Esophagus muscularis mucosa (tissue), 4 donors: ENCODE results near the gene PIK3CD.

Experiments
- EP300 ChIP-seq: sonication (generic); formaldehyde crosslinking; IDR thresholded peaks from one replicate; pipeline ENCODE4 v1.6.1; 2017; ENCODE audit warnings: antibody characterized with exemption
- POLR2A ChIP-seq: fragments of 450-650 bp; IDR thresholded peaks from one replicate; pipeline ENCODE4 v1.6.1; 2017; ENCODE audit warnings: antibody characterized with exemption, moderate library complexity, mild to moderate bottlenecking, low read depth
- POLR2AphosphoS5 ChIP-seq, 2 donors: sonication (generic); formaldehyde crosslinking; IDR thresholded peaks; one replicate each; pipeline ENCODE4 v1.6.1; 2017; ENCODE audit warnings: antibody characterized with exemption in 2 of 2
- TF ChIP-seq, protein P1 (sequence below), 3 experiments: fragments of 200-600 bp in 2 of 3; fragments of 450-650 bp in 1 of 3; sonication (generic) in 2 of 3; IDR thresholded peaks; one replicate each; pipeline ENCODE4 v1.5.1; 2017 to 2019; ENCODE audit warnings: antibody characterized with exemption in 3 of 3, mild to moderate bottlenecking in 2 of 3, moderate library complexity in 1 of 3

DNA sequence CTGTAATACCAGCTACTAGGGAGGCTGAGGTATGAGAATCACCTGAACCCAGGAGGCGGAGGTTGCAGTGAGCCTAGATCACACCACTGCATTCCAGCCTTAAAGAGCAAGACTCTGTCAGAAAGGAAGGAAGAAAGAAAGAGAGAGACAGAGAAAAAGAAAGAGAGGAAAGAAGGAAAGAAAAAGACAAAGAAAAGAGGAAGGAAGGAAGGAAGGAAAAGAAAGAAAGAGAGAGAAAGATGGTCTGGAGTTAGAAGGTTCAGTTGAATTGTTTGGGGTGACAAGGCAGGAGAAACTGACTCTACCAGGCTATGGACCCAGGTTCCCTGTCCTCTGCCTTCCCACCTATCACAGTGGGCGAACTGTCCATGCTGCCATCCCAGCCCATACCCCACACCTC is 27.4 kb upstream of the PIK3CD start:
- TF ChIP-seq, protein P1, sequence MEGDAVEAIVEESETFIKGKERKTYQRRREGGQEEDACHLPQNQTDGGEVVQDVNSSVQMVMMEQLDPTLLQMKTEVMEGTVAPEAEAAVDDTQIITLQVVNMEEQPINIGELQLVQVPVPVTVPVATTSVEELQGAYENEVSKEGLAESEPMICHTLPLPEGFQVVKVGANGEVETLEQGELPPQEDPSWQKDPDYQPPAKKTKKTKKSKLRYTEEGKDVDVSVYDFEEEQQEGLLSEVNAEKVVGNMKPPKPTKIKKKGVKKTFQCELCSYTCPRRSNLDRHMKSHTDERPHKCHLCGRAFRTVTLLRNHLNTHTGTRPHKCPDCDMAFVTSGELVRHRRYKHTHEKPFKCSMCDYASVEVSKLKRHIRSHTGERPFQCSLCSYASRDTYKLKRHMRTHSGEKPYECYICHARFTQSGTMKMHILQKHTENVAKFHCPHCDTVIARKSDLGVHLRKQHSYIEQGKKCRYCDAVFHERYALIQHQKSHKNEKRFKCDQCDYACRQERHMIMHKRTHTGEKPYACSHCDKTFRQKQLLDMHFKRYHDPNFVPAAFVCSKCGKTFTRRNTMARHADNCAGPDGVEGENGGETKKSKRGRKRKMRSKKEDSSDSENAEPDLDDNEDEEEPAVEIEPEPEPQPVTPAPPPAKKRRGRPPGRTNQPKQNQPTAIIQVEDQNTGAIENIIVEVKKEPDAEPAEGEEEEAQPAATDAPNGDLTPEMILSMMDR (IDR thresholded peaks at IDR 0.05), result no peak
- TF ChIP-seq POLR2AphosphoS5 (IDR thresholded peaks at IDR 0.05) (no peak), POLR2A (no peak), EP300 (no peak)
